H4 (cell line): ENCODE data around the gene CCT4. TPM values are rescaled to one million over a fixed set of nuclear protein-coding genes. Genes with fewer than 3 reads are reported as not detected.

Experiments
- total RNA-seq: library from RNA; depleted of rRNA; stranded (reverse); fragments of >200 nt; shearing (Covaris generic); gene quantifications from 2 replicates; pipeline ENCODE4 v1.2.3, GENCODE V29; 2014; rRNA removed

Gene CCT4
- total RNA-seq, 1 experiment from 2014 or later = 273 TPM

Other genes with a start within 250 kb of the CCT4 start
- 1.3 and 1.5 TPM in 2 replicates for gene FAM161A, start 34.6 kb downstream of the CCT4 start, total RNA-seq
- 46.1 and 58.1 TPM in 2 replicates for gene COMMD1, start 17.0 kb upstream of the CCT4 start, total RNA-seq